T-cell (primary cell): ENCODE measurements around the gene DOCK4. TPM values are rescaled to one million over a fixed set of nuclear protein-coding genes. Genes with fewer than 3 reads are reported as not detected.

Source experiments
- ATAC-seq, 4 experiments: fragments of 200-7000 bp in 3 of 4; fragments of 150-1000 bp in 1 of 4; cut with Tn5 transposase; replicated peaks in 1 of 4; 1 replicate in 3 of 4; 2 replicates in 1 of 4; pipeline ENCODE4 v1.10.0; 2021; ENCODE audit warnings: moderate library complexity in 3 of 4, mild to moderate bottlenecking in 2 of 4, moderate number of reproducible peaks in 1 of 4
- CTCF ChIA-PET, 2 donors: fragments of 300-600 bp; sonication (Branson Sonifier 250); formaldehyde crosslinking; loops; one replicate each; lab custom pipeline; 2022; ENCODE audit warnings: antibody characterized with exemption in 2 of 2; lab: Charles Lee
- POLR2A ChIA-PET, 2 donors: fragments of 300-600 bp; sonication (Branson Sonifier 250); formaldehyde crosslinking; loops; one replicate each; lab custom pipeline; 2022; ENCODE audit warnings: antibody characterized with exemption in 2 of 2; lab: Charles Lee
- DNase-seq, 35 experiments: peaks; one replicate each; pipeline versions ENCODE4 v3.0.0 to v3.0.0-alpha.2; 2013 to 2023
- H3K27ac ChIP-seq: one replicate; pipeline ENCODE4 v1.5.1; 2013; ENCODE audit warnings: low read length
- H3K27me3 ChIP-seq, 2 experiments: replicated peaks in 1 of 2; 1 replicate in 1 of 2; 2 replicates in 1 of 2; pipeline versions ENCODE4 v1.6.1 to v1.7.0; 2013; ENCODE audit warnings: low read length in 1 of 2, mixed read lengths in 1 of 2; ENCODE audit not compliant: control insufficient read depth in 2 of 2, insufficient read depth in 2 of 2; ENCODE audit errors: extremely low read depth in 1 of 2
- H3K36me3 ChIP-seq, 2 donors: 1 replicate in 1 of 2; 2 replicates in 1 of 2; pipeline versions ENCODE4 v1.6.1 to v1.7.0; 2013; ENCODE audit warnings: low read length in 1 of 2; ENCODE audit not compliant: control insufficient read depth in 2 of 2, insufficient read depth in 1 of 2; ENCODE audit errors: extremely low read depth in 1 of 2
- H3K4me1 ChIP-seq, 2 experiments: 1 replicate in 1 of 2; 2 replicates in 1 of 2; pipeline versions ENCODE4 v1.6.1 to v1.7.0; 2013; ENCODE audit warnings: low read length in 2 of 2, mixed read lengths in 1 of 2; ENCODE audit not compliant: insufficient read depth in 2 of 2, control insufficient read depth in 1 of 2; ENCODE audit errors: extremely low read depth in 1 of 2
- H3K4me3 ChIP-seq, 2 donors: 1 replicate in 1 of 2; 2 replicates in 1 of 2; pipeline versions ENCODE4 v1.5.1 to v1.7.0; 2013; ENCODE audit warnings: mild to moderate bottlenecking in 2 of 2, low read length in 1 of 2, moderate library complexity in 1 of 2; ENCODE audit not compliant: control insufficient read depth in 1 of 2; ENCODE audit errors: extremely low read depth in 1 of 2
- H3K9me3 ChIP-seq: 2 replicates; pipeline ENCODE4 v1.7.0; 2013
- H3K27ac Mint-ChIP-seq, 2 donors: one replicate each; pipeline ENCODE4 v1.8.0; 2020 to 2021; ENCODE audit warnings: mild to moderate bottlenecking in 2 of 2, mixed read lengths in 2 of 2
- H3K27me3 Mint-ChIP-seq, 2 donors: one replicate each; pipeline ENCODE4 v1.8.0; 2021 to 2022; ENCODE audit warnings: mixed read lengths in 2 of 2
- H3K36me3 Mint-ChIP-seq: one replicate; pipeline ENCODE4 v1.8.0; 2021; ENCODE audit warnings: mixed read lengths
- H3K4me1 Mint-ChIP-seq, 3 donors: one replicate each; pipeline ENCODE4 v1.8.0; 2020 to 2022; ENCODE audit warnings: mixed read lengths in 3 of 3, mild to moderate bottlenecking in 1 of 3
- H3K4me3 Mint-ChIP-seq, 3 donors: one replicate each; pipeline ENCODE4 v1.8.0; 2020 to 2022; ENCODE audit warnings: mild to moderate bottlenecking in 3 of 3, mixed read lengths in 3 of 3, moderate library complexity in 3 of 3
- H3K9me3 Mint-ChIP-seq, 3 donors: one replicate each; pipeline ENCODE4 v1.8.0; 2020 to 2022; ENCODE audit warnings: mixed read lengths in 3 of 3
- WGBS: methylation state at CpG from one replicate; pipeline ENCODE4 v1.1.5; 2013; ENCODE audit warnings: missing lambda C conversion rate; ENCODE audit not compliant: insufficient coverage; 5-methylcytosine and 5-hydroxymethylcytosine counted together
- total RNA-seq, 35 experiments: library from RNA in 6 of 35; stranded (reverse) in 6 of 35; fragments of 120-200 nt in 1 of 35; gene quantifications; one replicate each; pipeline versions ENCODE4 v1.2.1 to v1.2.4 and lab custom pipeline; 2013 to 2026

The DOCK4 gene
- total RNA-seq, 5 donors from 2014 or later (not counting 1 experiment from before 2014, with no cell fraction given) = 0.35 to 1.4 (median 0.85) TPM

DNA sequence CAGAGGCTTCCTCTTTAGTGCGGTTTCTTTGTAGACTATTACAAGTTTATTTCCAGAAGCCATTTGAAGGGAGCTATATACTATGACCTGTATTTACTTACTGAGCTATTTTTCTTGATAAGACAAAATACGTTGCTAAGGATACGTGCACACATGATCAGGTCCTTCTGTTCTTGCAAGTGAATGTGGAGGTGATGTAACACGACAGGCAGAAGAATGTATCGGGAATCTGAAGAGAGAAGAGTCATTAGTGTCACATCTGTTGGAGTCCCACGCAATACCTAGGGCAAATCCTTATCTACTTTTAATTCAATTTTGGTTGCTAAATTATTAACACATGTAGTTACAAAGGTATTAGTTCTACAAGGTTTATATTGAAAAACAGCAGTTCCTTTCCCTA is 359.3 kb downstream of the DOCK4 start:
- no peak for ATAC-seq
- H3K36me3 ChIP-seq = no peaks in the 10 kb centered on the region
- no peaks in the 10 kb centered on the region for H3K27me3 ChIP-seq
- no peak overlapping the region for H3K4me3 ChIP-seq
- ChIA-PET CTCF (no interaction called here), POLR2A (no interaction called here)
- Mint-ChIP-seq H3K36me3 (no peaks in the 10 kb centered on the region), H3K4me3 (no peak overlapping the region), H3K27ac (no peak overlapping the region), H3K4me1 (peaks cover 0 to 1% (median 0%) of the 10 kb centered on the region in 3 donors), H3K27me3 (peaks cover 0 to 6% of the 10 kb centered on the region in 2 donors), H3K9me3 (peaks cover 6 to 8% (median 7%) of the 10 kb centered on the region in 3 donors)
- H3K27ac ChIP-seq = no peak overlapping the region
- H3K9me3 ChIP-seq = no peaks in the 10 kb centered on the region
- no peaks in the 10 kb centered on the region for H3K4me1 ChIP-seq
- 87% methylated on average over 3 of the region's 6 CpGs for WGBS
- DNase-seq = no peak

GRCh38 chr7:111845853-111846252 is 360.3 kb downstream of the DOCK4 start:
- Mint-ChIP-seq H3K27me3 (peaks cover 0 to 6% of the 10 kb centered on the region in 2 donors), H3K36me3 (no peaks in the 10 kb centered on the region), H3K4me1 (peaks cover 0 to 7% (median 4%) of the 10 kb centered on the region in 3 donors), H3K4me3 (no peak overlapping the region), H3K9me3 (peaks cover 6 to 7% (median 7%) of the 10 kb centered on the region in 3 donors), H3K27ac (no peak overlapping the region)
- CTCF ChIA-PET = no interaction called here
- ATAC-seq (no peak), DNase-seq (no peak)
- POLR2A ChIA-PET = no interaction called here
- no peaks in the 10 kb centered on the region for H3K27me3 ChIP-seq
- no peaks in the 10 kb centered on the region for H3K36me3 ChIP-seq
- no peak overlapping the region for H3K27ac ChIP-seq
- H3K4me3 ChIP-seq = no peak overlapping the region
- no peaks in the 10 kb centered on the region for H3K4me1 ChIP-seq
- no peaks in the 10 kb centered on the region for H3K9me3 ChIP-seq
- no CpG with 5 or more reads among the region's 4 CpGs for WGBS

- Mint-ChIP-seq H3K27me3 (no peaks in the 10 kb centered on the region), H3K27ac (no peak overlapping the region), H3K4me1 (peaks cover 0 to 7% (median 4%) of the 10 kb centered on the region in 3 donors), H3K9me3 (peaks cover 0 to 3% (median 0%) of the 10 kb centered on the region in 3 donors), H3K4me3 (no peak overlapping the region), H3K36me3 (no peaks in the 10 kb centered on the region)
- Histone ChIP-seq H3K27me3 (no peaks in the 10 kb centered on the region), H3K9me3 (no peaks in the 10 kb centered on the region), H3K27ac (no peak overlapping the region), H3K4me3 (no peak overlapping the region), H3K36me3 (no peaks in the 10 kb centered on the region), H3K4me1 (no peaks in the 10 kb centered on the region)
- CTCF ChIA-PET = no interaction called here
- DNase-seq (no peak), ATAC-seq (no peak)
- WGBS = 80% methylated on average over 1 of the region's 4 CpGs
- POLR2A ChIA-PET = no interaction called here
These were observed 361.1 kb downstream of the DOCK4 start for GRCh38 chr7:111844904-111845671.

DNA sequence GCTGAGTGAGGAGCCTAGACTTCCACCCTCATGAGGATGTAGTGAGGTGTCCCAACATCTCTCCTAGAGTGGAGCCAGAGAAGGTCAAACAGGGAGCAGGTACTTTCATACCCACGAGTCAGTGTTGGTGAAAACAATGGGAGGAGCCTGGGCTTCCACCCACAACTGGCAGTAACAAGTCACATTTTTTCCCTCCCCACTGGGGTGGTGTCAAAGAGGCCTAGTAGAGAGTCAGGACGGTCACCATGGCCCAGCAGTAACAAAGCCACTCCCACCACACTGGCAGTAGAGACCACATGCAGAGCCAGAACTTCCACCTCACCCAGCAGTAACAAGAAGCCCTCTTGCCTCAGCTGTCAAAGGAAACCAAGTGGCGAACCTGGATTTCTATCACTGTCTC is 363.7 kb downstream of the DOCK4 start:
- no peak for DNase-seq
- POLR2A ChIA-PET = no interaction called here
- H3K4me3 Mint-ChIP-seq = no peak overlapping the region

DNA sequence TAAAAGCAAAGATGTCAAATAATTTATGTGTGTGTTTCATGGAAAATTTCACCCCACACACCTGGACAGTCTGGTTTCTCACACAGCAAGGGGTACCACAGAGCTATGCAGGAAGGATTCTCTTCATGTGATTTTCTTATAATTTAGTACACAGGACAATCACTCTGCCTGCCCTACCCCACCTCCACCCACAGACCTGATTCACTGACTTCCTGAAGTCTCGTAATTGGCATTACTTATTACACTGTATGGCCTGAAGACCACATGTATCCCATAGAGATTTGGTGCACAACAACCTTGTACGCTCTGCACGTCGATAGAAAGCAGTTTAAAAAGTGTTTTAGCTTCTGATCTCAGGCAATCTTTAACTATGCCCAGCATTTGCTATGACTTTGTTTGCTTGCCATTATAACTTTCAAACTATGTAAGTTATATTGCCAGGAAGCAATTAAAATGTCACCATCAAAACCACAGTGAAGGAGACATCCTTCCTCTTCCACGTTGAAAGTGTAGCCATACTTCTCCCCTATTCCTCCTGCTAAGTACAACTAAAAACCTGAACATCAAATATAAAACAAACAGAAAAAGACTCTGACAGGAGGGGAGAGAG is 364.5 kb downstream of the DOCK4 start:
- Mint-ChIP-seq H3K4me1 (peaks cover 0 to 7% (median 4%) of the 10 kb centered on the region in 3 donors), H3K4me3 (no peak overlapping the region), H3K27me3 (no peaks in the 10 kb centered on the region), H3K27ac (no peak overlapping the region), H3K36me3 (no peaks in the 10 kb centered on the region), H3K9me3 (peaks cover 0 to under 1% (median 0%) of the 10 kb centered on the region in 3 donors)
- WGBS = 31% methylated on average over 4 of the region's 5 CpGs
- Histone ChIP-seq H3K27me3 (no peaks in the 10 kb centered on the region), H3K4me3 (no peak overlapping the region), H3K36me3 (no peaks in the 10 kb centered on the region), H3K9me3 (no peaks in the 10 kb centered on the region), H3K4me1 (no peaks in the 10 kb centered on the region), H3K27ac (no peak overlapping the region)
- ATAC-seq (no peak), DNase-seq (no peak)
- ChIA-PET POLR2A (no interaction called here), CTCF (no interaction called here)

More for the DNA sequence above, 363.7 kb downstream of the DOCK4 start:
- CTCF ChIA-PET = no interaction called here
- WGBS = 83% methylated on average over 1 of the region's 3 CpGs
- Histone ChIP-seq H3K4me1 (no peaks in the 10 kb centered on the region), H3K27me3 (no peaks in the 10 kb centered on the region), H3K9me3 (no peaks in the 10 kb centered on the region), H3K4me3 (no peak overlapping the region), H3K36me3 (no peaks in the 10 kb centered on the region), H3K27ac (no peak overlapping the region)
- H3K4me1 Mint-ChIP-seq = peaks cover 0 to 7% (median 4%) of the 10 kb centered on the region in 3 donors
- H3K27ac Mint-ChIP-seq = no peak overlapping the region
- no peaks in the 10 kb centered on the region for H3K36me3 Mint-ChIP-seq
- no peaks in the 10 kb centered on the region for H3K27me3 Mint-ChIP-seq
- H3K9me3 Mint-ChIP-seq = no peaks in the 10 kb centered on the region
- no peak for ATAC-seq

DNA sequence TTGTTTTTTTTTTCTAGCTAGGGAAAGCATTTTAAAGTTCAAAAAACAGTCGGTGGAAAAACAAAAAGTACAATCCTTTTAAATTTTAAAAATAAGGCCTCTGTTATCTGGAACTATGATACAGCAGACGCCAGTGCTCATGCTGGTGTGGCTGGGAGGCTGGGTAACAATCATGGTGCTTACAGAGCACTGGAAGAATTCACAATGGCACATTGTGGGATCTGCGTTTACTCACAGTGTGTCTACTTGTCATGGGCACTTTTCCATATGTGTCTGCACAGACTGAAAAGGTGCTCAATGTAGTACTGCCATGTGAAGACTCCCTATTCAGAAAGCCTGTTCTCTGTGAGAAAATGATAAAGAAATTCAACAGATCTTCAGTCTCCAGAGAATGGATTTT is 365.7 kb downstream of the DOCK4 start:
- Mint-ChIP-seq H3K27ac (no peak overlapping the region), H3K9me3 (peaks cover 0 to 6% (median 0%) of the 10 kb centered on the region in 3 donors)

More for the DNA sequence above, 365.7 kb downstream of the DOCK4 start:
- H3K27me3 Mint-ChIP-seq = no peaks in the 10 kb centered on the region
- Histone ChIP-seq H3K4me1 (no peaks in the 10 kb centered on the region), H3K9me3 (no peaks in the 10 kb centered on the region), H3K4me3 (no peak overlapping the region), H3K27ac (no peak overlapping the region), H3K36me3 (no peaks in the 10 kb centered on the region), H3K27me3 (no peaks in the 10 kb centered on the region)
- DNase-seq (no peak), ATAC-seq (no peak)
- POLR2A ChIA-PET = interaction anchor here in 1 of 2 donors (0.7 kb wide), 1 partner anchor 40 kb away, joined by 3 read pairs; no protein-coding TSS in a partner anchor
- CTCF ChIA-PET = no interaction called here
- H3K4me1 Mint-ChIP-seq = peaks cover 0 to 7% (median 4%) of the 10 kb centered on the region in 3 donors
- WGBS = 100% methylated on average over 2 of the region's 3 CpGs
- H3K4me3 Mint-ChIP-seq = no peak overlapping the region
- no peaks in the 10 kb centered on the region for H3K36me3 Mint-ChIP-seq
